ENCODE measurements around the gene MOSPD3.
"Not testable (repeated sequence)": the region's sequence is repeated elsewhere in the genome, so short reads cannot be mapped to it uniquely, and the experiment has no call there.

Gene MOSPD3

GRCh38 chr7:100626530-100627237, 14.3 kb downstream of the MOSPD3 start:
- DNase-seq, result peak; percentile 93

- no peak for DNase-seq
These were observed 14.9 kb downstream of the MOSPD3 start for GRCh38 chr7:100627238-100627549.

DNA sequence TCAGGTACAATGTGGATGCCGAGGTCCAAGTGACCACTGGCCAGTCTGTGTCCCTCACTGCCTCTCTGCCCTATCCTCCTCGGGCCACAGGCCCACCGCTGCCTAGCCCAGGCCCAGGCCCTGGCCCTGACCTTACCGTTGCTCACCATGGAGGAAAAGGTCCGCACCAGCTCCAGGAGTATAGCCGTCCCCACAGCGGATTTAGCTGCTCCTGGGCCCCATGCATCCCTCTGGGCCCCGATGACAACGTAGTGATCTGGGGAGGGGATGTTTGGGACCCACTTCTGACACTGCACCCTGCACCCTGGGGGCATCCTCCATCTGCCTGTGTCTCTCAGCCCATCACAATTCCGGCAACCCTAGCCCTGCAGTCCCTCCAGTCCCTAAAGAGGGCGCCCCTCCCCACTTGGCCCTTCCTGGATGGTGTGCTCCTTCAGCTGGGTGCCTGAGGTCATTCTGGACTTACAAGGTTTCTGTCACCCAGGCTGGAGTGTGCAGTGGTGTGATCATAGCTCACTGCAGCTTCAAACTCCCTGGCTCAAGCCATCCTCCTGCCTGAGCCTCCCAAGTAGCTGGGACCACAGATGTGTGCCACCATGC, 16.9 kb downstream of the MOSPD3 start:
- DNase-seq, result peak; percentile 30

DNA sequence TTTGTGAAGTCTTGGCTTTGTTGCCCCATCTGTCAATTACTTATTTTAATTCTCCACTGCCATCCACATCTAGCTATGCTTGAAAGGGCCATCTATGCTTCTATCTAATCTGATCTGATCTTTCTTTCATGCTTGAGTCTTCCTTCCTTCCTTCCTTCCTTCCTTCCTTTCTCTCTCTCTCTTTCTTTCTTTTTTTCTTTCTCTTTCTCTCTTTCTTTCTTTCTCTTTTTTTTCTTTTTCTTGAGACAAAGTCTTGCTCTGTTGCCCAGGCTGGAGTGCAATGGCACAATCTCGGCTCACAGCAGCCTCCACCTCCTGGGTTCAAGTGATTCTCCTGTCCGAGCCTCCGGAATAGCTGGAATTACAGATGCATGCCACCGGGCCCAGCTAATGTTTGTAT, 17.7 kb downstream of the MOSPD3 start:
- no peak for DNase-seq

DNA sequence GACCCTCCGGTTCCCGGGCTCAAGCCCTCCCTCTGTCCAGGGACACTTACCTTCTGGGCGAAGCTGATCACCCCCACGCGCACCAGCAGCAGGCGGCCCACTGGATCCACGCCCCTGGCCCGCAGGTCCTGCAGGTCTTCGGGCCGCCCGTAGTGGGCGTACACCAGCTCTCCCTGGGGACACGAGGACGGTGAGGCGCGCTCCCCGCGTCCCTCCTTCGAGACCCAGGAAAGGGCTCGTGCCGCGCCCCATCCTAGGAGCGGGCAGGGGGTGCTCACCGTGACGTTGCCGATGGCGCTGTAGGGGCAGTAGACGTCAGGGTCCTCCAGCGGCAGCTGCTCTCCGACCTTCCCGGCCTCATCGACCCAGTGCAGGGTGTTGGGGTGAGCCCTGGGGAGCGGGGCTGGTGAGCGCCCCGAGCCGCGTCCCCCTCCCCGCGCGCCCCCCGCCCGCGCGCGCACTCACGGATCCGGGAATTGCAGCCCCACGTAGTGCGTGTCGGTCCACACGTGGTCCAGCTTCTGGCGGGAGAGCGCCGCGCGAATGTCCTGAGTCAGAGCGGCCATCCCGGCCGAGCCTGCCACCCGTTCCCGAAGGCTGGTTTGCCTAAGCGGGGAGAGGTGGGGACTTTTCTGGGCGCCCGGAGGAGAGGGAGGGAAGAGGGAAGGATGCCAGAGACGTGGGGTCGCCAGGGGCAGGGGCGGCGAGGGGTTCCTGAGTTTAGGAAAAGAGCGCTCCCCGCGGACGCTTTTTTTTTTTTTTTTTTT, 20.8 kb downstream of the MOSPD3 start:
- peak; percentile 64 for DNase-seq

GRCh38 chr7:100639995-100640516, 27.7 kb downstream of the MOSPD3 start:
- DNase-seq, result no peak

DNA sequence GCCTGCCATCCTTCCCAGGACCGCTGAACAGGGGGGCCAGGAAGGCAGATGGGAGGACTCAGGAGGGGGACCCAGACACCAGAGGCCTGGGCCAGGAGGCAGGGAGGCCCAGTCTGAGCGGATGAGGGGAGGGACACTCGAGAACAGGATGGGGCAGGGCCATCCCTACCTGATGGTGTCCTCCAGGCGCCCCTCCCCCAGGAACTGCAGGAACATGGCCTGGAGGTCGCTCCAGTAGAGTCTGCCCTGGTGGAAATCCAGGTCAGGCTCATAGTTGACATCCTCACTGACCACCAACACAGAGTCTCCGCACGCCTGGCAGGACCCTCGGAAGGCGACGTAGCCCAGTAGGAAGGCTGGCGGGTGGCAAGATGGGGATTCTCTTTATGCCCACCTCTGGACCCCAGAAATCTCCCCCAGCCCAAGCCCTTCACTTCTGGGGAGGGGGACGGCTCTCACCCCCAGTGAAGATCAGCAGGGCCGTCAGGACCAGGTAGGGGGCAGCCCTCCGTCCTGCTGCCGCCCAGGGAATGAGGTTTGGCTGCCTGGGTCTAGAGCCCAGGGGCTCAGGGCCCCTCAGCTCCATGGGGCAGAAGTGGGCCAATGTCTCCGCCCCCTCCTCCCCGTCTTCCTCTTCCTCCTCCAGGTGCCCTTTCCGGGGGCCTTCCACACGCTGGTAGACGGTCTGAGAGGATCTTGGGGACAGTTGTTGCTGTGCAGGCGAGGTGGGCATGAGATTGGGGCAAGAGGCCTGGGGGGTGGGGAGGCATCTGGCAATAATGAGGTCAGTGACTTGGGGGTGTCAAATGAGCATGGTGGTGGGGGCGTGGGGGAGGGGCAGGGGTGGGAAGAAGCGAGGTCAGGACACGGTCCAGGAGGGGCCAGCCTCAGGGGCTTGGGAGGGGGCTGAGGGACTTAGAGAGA, 28.4 kb downstream of the MOSPD3 start:
- no peak for DNase-seq

- no peak for DNase-seq
These were observed 29.1 kb downstream of the MOSPD3 start, which contains the start of gene TFR2 for GRCh38 chr7:100641463-100641859. TSS of gene TFR2 (minus strand) at chr7:100641552. CDS start at chr7:100641509, 43 bp downstream.

DNA sequence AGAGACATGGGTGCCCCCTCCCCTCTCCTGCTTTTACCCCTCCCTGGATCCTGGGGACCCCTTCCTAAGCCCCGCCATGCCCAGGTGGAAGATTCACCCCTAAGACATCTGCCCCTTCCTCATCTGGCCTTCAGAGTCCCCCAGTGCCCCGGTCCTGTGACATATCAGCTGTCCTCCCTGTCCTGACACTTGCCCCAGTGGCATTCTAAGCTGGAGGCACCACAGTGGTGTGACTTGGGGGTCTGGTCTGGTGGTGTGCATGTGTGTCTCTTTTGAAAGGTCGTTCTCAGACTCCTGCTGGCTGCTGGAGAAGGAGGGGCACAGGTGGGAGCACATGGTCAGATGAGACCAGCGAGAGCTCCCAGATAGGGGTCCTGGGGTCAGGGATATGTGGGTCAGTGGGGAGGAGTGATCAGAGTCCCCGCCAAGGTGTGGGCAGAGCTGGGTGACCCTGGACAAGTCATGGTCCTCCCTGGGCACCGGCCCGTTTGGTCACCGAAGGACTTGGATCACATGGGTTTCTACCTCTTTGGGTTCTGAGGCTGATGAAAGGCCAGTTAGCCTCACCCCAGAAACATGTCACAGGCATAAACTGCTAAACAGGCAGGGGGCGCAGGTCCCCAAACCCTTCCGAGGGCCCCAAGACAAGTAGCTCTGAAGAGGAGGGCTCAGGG, 29.7 kb downstream of the MOSPD3 start:
- DNase-seq, result no peak

GRCh38 chr7:100642534-100642907, 30.2 kb downstream of the MOSPD3 start:
- DNase-seq, result peak; percentile 33

DNA sequence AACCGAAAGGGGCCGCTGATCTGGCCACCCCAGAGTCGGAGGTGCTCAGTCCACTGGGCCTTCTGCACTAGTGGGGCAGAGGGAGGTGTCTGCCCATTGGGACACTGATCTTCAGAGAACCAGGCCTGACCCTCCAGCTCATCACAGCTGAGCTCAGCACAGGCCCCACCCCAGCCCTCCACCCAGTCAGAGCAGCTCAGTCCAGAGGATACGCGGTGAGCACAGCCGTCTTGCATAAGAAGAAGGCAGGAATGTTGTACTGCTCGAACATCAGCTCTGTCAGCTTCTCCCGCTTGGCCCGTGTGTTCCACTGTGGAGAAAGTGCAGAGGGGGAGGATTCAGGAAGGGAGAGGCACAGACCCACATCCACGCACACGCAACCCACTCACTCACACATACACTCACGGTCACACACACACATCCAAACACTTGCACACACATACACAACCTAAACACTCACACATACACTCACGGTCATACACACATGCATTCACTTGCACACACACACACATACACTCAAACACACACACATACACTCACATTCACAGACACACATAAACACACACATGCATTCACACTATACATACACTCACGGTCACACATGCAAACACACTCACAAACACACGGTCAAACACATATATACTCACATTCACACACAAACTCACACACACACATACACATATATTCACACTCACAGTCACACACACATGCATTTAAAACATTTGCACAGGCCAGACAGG, 37.7 kb downstream of the MOSPD3 start:
- no peak for DNase-seq

DNA sequence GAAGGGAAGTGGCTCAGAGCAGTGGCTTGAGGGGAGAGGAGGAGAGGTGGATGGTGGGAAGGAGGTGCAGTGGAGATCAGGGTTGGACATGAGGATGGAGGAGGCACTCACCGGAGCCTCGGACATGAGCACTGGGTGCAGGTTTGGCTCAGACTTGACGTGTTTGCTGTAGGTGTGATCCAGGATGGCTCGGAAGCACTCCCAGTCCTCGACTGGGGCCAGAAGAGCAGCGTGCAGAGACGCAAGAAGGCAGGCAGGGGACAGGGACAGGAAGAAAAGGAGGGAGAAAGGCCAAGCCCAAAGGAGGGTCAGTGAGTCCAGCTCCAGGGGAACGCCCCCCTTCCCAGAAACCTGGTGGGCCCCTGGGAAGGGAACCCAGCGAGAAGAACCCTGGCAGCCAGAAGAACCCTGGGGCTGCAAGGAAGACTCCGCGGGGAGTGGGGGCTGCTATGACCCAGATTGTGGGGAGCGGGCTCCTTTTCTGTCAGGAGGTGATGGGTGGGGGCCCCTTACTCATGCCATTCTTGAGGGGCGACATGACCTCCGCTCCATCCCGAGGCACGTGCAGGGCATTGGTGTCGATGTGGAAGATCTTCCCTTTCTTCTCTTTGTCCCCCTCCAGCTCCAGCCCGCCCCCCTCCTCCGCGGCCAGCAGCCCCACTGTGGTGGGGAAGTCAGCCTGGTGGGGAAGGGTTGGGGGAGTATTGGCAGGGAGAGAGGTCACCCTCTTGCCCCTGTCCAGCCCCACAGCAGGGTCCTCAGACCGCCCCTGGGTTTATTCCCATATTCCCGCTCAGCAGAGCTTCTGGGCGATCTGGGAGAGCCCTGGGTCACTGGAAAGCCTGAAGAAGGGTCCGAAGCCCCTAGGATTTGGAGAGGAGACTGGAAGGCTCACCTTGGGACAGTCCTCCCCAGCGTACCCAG, 42.8 kb downstream of the MOSPD3 start:
- DNase-seq, result no peak

DNA sequence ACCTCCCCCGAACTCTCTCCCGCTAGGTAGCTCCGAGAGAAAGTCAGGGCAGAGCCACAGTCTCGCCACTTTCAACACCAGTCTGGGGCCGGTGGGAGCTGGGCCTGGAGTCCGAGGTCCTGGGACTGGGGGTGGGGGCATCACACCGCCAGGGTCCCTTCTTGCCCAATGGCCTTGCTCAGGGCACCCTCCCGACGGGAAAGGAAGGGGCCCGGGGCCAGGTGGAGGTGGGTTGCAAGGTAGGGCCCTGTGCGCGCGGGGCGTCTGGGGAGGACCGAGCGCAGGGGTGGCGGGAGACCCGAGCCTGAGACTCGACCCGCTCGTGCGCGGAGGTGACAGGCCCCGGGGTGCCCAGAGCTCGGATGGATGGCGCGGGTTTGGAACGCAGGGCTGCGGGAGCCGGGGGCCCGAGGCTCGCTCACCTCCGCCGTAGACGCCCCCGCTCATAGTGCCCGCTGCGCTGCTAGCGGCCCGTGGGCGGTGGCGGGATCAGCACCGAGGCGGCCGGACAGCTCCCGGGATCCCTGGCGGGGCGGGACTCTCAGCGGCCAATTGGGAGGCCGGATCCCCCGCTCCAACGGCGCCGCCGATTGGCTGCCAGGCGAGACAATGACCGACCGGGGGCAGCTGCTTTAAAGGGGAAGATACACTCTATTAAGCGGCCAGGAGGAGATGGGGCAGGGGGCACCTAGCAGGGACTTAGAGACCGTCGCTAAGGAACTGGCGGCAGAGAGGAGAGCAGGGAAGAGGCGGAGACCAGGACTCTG, 43.8 kb downstream of the MOSPD3 start, which contains the start of gene ACTL6B:
Gene ACTL6B (minus strand): TSS at position 541 of the 767 bp plus-strand sequence. CDS start 94 bp downstream, at position 447.
- DNase-seq, result peak; percentile 57

GRCh38 chr7:100662194-100662776, 49.9 kb downstream of the MOSPD3 start:
- not testable (repeated sequence) for DNase-seq
